HepG2 (cell line): Measurements from ENCODE around the gene CABP2. TPM values are rescaled to one million over a fixed set of nuclear protein-coding genes. Genes with fewer than 3 reads are reported as not detected.

Source experiments
- ADNP ChIP-seq: sonication (generic); formaldehyde crosslinking; IDR thresholded peaks from 2 replicates; pipeline ENCODE4 v1.4.0; 2020; ENCODE audit warnings: missing genetic modification reagents
- AKAP8 ChIP-seq: sonication (generic); formaldehyde crosslinking; IDR thresholded peaks from 2 replicates; pipeline ENCODE4 v1.5.1; 2020; ENCODE audit warnings: mild to moderate bottlenecking, missing genetic modification reagents
- BRD4 ChIP-seq: sonication (generic); formaldehyde crosslinking; IDR thresholded peaks from 2 replicates; pipeline ENCODE4 v1.4.0; 2020; ENCODE audit warnings: missing genetic modification reagents
- CEBPB ChIP-seq: IDR thresholded peaks from 2 replicates; pipeline ENCODE4 v1.6.1; 2011; ENCODE audit warnings: low read depth, low read length, improper control_type of control experiment, borderline replicate concordance
- ELF1 ChIP-seq: sonication (generic); formaldehyde crosslinking; IDR thresholded peaks from 2 replicates; pipeline ENCODE4 v1.4.0; 2020; ENCODE audit warnings: missing genetic modification reagents
- ELF4 ChIP-seq: sonication (generic); formaldehyde crosslinking; IDR thresholded peaks from 2 replicates; pipeline ENCODE4 v1.5.0; 2020; ENCODE audit warnings: missing genetic modification reagents, mild to moderate bottlenecking, moderate library complexity, borderline replicate concordance
- HNF4G ChIP-seq, 2 experiments: sonication (generic) in 1 of 2; formaldehyde crosslinking in 1 of 2; IDR thresholded peaks; 2 replicates each; pipeline versions ENCODE4 v1.4.0 to v1.6.1; 2011 to 2020; ENCODE audit warnings: borderline replicate concordance in 2 of 2, low read depth in 2 of 2, mild to moderate bottlenecking in 2 of 2, low read length in 1 of 2, missing genetic modification reagents in 1 of 2, moderate library complexity in 1 of 2
- HOXA9 ChIP-seq: sonication (generic); formaldehyde crosslinking; IDR thresholded peaks from 2 replicates; pipeline ENCODE4 v1.8.1; 2022; ENCODE audit warnings: missing genetic modification reagents, mild to moderate bottlenecking, moderate library complexity, borderline replicate concordance
- KLF6 ChIP-seq: IDR thresholded peaks from 2 replicates; pipeline ENCODE4 v1.8.0; 2016; ENCODE audit warnings: missing biosample characterization, missing genetic modification reagents
- MBD4 ChIP-seq: IDR thresholded peaks from 2 replicates; pipeline ENCODE4 v1.6.1; 2012; ENCODE audit warnings: low read length, inconsistent platforms, borderline replicate concordance
- MED1 ChIP-seq: sonication (generic); formaldehyde crosslinking; IDR thresholded peaks from 2 replicates; pipeline ENCODE4 v1.4.0; 2020; ENCODE audit warnings: missing genetic modification reagents
- MIER3 ChIP-seq: IDR thresholded peaks from 2 replicates; pipeline ENCODE4 v1.6.1; 2016; ENCODE audit warnings: missing compliant biosample characterization, borderline replicate concordance
- MTF2 ChIP-seq: sonication (generic); formaldehyde crosslinking; IDR thresholded peaks from 2 replicates; pipeline ENCODE4 v1.5.0; 2020; ENCODE audit warnings: missing genetic modification reagents, borderline replicate concordance
- PHF8 ChIP-seq: sonication (generic); formaldehyde crosslinking; IDR thresholded peaks from 2 replicates; pipeline ENCODE4 v1.5.0; 2020; ENCODE audit warnings: missing genetic modification reagents
- SRSF9 ChIP-seq: fragments of 200-400 bp; formaldehyde crosslinking; IDR thresholded peaks from 2 replicates; pipeline ENCODE4 v1.6.1; 2018; ENCODE audit warnings: borderline replicate concordance, mild to moderate bottlenecking, low read depth, low read length; ENCODE audit not compliant: insufficient read depth, poor library complexity, severe bottlenecking
- STAT5B ChIP-seq: sonication (generic); formaldehyde crosslinking; IDR thresholded peaks from 2 replicates; pipeline ENCODE4 v1.4.0; 2020; ENCODE audit warnings: missing genetic modification reagents
- TMF1 ChIP-seq: sonication (generic); formaldehyde crosslinking; IDR thresholded peaks from 2 replicates; pipeline ENCODE4 v1.8.1; 2022; ENCODE audit warnings: low read depth, missing genetic modification reagents
- ZBTB20 ChIP-seq: sonication (generic); formaldehyde crosslinking; IDR thresholded peaks from 2 replicates; pipeline ENCODE4 v1.8.1; 2023; ENCODE audit warnings: missing genetic modification reagents, low read depth, mild to moderate bottlenecking, borderline replicate concordance
- ZNF343 ChIP-seq: sonication (generic); formaldehyde crosslinking; IDR thresholded peaks from 2 replicates; pipeline ENCODE4 v1.4.0; 2020; ENCODE audit warnings: mild to moderate bottlenecking, missing genetic modification reagents
- ZNF383 ChIP-seq: sonication (generic); formaldehyde crosslinking; IDR thresholded peaks from 2 replicates; pipeline ENCODE4 v1.4.0; 2020; ENCODE audit warnings: missing genetic modification reagents, mild to moderate bottlenecking, borderline replicate concordance
- ZNF530 ChIP-seq: sonication (generic); formaldehyde crosslinking; IDR thresholded peaks from 2 replicates; pipeline ENCODE4 v1.5.0; 2020; ENCODE audit warnings: low read depth, mild to moderate bottlenecking, missing genetic modification reagents
- ZNF570 ChIP-seq: sonication (generic); formaldehyde crosslinking; IDR thresholded peaks from 2 replicates; pipeline ENCODE4 v1.4.0; 2020; ENCODE audit warnings: mild to moderate bottlenecking, missing genetic modification reagents, borderline replicate concordance
- ZNF709 ChIP-seq: sonication (generic); formaldehyde crosslinking; IDR thresholded peaks from 2 replicates; pipeline ENCODE4 v1.5.0; 2020; ENCODE audit warnings: mild to moderate bottlenecking, missing genetic modification reagents
- ZNF788 ChIP-seq: sonication (generic); formaldehyde crosslinking; IDR thresholded peaks from 2 replicates; pipeline ENCODE4 v1.5.0; 2020; ENCODE audit warnings: mild to moderate bottlenecking, missing genetic modification reagents, borderline replicate concordance
- ZSCAN22 ChIP-seq: sonication (generic); formaldehyde crosslinking; IDR thresholded peaks from 2 replicates; pipeline ENCODE4 v1.4.0; 2020; ENCODE audit warnings: mild to moderate bottlenecking, missing genetic modification reagents
- polyA plus RNA-seq, 8 experiments: library from polyadenylated mRNA; depleted of rRNA in 3 of 8; stranded (reverse) in 7 of 8; unstranded in 1 of 8; fragments of >200 nt; fragmentation: Illumina TruSeq in 4 of 8; extraction: Trizol in 4 of 8; gene quantifications; 2 replicates each; pipeline versions ENCODE4 v1.2.1 to v1.2.3, GENCODE V29; 2011 to 2016; ENCODE audit warnings: low read depth in 4 of 8, missing spikeins in 1 of 8, mixed read lengths in 1 of 8; ENCODE audit not compliant: insufficient read depth in 1 of 8
- total RNA-seq, 5 experiments: library from RNA; depleted of rRNA; stranded (reverse); fragments of >200 nt; fragmentation: Illumina TruSeq; extraction: Trizol; gene quantifications; 2 replicates each; pipeline ENCODE4 v1.2.3, GENCODE V29; 2016; ENCODE audit warnings: low read depth in 1 of 5
- TF ChIP-seq, protein P1 (sequence below): sonication (generic); formaldehyde crosslinking; IDR thresholded peaks from 2 replicates; pipeline ENCODE4 v1.4.0; 2020; ENCODE audit warnings: missing genetic modification reagents
- TF ChIP-seq, protein P2 (sequence below): sonication (generic); formaldehyde crosslinking; IDR thresholded peaks from 2 replicates; pipeline ENCODE4 v1.5.0; 2020; ENCODE audit warnings: missing genetic modification reagents, mild to moderate bottlenecking, borderline replicate concordance

Gene CABP2
- total and polyA plus RNA-seq, 2 of the 13 experiments (the other 11 are each of a cell fraction or from before 2014, with no cell fraction given), result not detected

DNA sequence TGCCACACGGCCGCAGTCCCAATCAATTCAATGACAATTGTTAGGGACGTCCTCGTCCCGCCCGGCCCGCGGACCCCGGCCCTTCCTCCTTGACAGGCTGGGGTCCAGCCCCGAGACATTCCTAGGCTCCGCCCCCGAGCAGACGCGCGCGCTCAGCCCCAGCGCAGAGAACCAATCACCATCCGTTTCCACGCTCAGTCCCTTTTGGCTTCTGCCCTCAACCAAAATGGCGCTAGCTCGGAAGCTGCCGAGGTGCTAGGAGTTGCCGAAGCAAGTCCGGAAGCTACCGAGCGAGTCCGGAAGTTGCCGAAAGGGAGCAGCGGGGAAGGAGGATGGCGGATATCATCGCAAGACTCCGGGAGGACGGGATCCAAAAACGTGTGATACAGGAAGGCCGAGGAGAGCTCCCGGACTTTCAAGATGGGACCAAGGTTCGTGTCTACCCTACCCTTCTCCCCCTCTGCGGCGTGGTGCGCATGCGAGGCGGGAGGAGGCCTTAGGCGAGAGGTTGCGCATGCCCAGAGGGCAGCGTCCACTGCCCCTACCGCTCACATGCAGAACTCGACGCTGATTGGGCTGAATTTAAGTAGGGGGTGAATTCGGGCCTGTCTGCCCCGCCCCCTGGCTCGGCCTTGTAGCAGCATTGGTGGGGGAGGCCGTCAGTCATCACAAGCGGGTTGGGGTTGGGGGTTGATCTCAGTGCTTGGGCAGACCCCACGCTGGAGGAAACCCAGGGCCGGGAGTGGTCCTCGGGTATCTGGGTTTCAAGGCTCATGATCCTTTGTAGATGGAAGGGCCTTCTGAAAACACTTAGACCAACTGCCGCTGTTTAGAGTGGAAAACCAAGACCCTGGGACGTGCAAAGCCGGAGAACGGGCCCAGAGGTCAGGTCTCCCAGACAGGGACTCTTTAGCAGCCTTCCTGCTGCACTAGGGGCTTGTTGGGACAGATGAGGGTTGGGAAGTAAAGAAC is 40.1 kb downstream of the CABP2 start, which contains the start of gene AIP (continued):
- TF ChIP-seq ZNF343 (CRISPR knock-in tag) (peak; percentile 97), MIER3 (no peak; the same call in none of the 2 replicates), ZNF570 (CRISPR knock-in tag) (peak; percentile 51), BRD4 (CRISPR knock-in tag) (peak; percentile 86), ZBTB20 (peak; percentile 80; the same call in 1 of the 2 replicates), ELF1 (CRISPR knock-in tag) (peak; percentile 97), MTF2 (CRISPR knock-in tag) (no peak), MED1 (CRISPR knock-in tag) (peak; percentile 68), AKAP8 (CRISPR knock-in tag) (peak; percentile 84), ZNF383 (CRISPR knock-in tag) (no peak), CEBPB (no peak), ZNF530 (CRISPR knock-in tag) (peak; percentile 91; the same call in 1 of the 2 replicates), STAT5B (CRISPR knock-in tag) (peak; percentile 74; the same call in 1 of the 2 replicates), TMF1 (CRISPR knock-in tag) (peak; percentile 98), ADNP (no peak), HNF4G (IDR thresholded peaks at IDR 0.05; ENCODE audit: borderline replicate concordance, low read depth, low read length) (peak; percentile 71), HNF4G (CRISPR knock-in tag; IDR thresholded peaks at IDR 0.05; ENCODE audit: borderline replicate concordance, low read depth) (peak; percentile 75; the same call in 1 of the 2 replicates), HOXA9 (CRISPR knock-in tag) (peak; percentile 53; the same call in 1 of the 2 replicates), PHF8 (CRISPR knock-in tag) (peak; percentile 76), KLF6 (CRISPR knock-in tag) (peak; percentile 98), ELF4 (peak; percentile 89), SRSF9 (no peak), ZNF709 (CRISPR knock-in tag) (peak; percentile 99), MBD4 (no peak), ZSCAN22 (CRISPR knock-in tag) (peak; percentile 84; the same call in 1 of the 2 replicates), ZNF788 (CRISPR knock-in tag) (peak; percentile 87)
- TF ChIP-seq, protein P1, sequence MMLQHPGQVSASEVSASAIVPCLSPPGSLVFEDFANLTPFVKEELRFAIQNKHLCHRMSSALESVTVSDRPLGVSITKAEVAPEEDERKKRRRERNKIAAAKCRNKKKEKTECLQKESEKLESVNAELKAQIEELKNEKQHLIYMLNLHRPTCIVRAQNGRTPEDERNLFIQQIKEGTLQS (CRISPR knock-in tag), result no peak
- TF ChIP-seq, protein P2, sequence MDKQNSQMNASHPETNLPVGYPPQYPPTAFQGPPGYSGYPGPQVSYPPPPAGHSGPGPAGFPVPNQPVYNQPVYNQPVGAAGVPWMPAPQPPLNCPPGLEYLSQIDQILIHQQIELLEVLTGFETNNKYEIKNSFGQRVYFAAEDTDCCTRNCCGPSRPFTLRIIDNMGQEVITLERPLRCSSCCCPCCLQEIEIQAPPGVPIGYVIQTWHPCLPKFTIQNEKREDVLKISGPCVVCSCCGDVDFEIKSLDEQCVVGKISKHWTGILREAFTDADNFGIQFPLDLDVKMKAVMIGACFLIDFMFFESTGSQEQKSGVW (CRISPR knock-in tag), result peak; percentile 79; the same call in 1 of the 2 replicates
